Epithelial cell of proximal tubule (primary cell): ENCODE measurements around the gene LIMCH1. TPM values are rescaled to one million over a fixed set of nuclear protein-coding genes. Genes with fewer than 3 reads are reported as not detected.

Experiments
- DNase-seq: peaks from one replicate; pipeline ENCODE4 v3.0.0-alpha.2; 2011; ENCODE audit warnings: low read depth
- H3K4me3 ChIP-seq: 2 replicates; pipeline ENCODE4 v1.5.1; 2011; ENCODE audit warnings: low read depth, mild to moderate bottlenecking, low read length
- CTCF ChIP-seq: conservative IDR thresholded peaks from 2 replicates; pipeline ENCODE4 v1.5.1; 2012; ENCODE audit warnings: low read depth, mild to moderate bottlenecking, low read length
- total RNA-seq: library from RNA; depleted of rRNA; stranded (reverse); fragments of >200 nt; gene quantifications from 2 replicates; pipeline ENCODE4 v1.2.3, GENCODE V29; 2015

LIMCH1 gene
- total RNA-seq, 1 donor from 2014 or later = 15.5 TPM

DNA sequence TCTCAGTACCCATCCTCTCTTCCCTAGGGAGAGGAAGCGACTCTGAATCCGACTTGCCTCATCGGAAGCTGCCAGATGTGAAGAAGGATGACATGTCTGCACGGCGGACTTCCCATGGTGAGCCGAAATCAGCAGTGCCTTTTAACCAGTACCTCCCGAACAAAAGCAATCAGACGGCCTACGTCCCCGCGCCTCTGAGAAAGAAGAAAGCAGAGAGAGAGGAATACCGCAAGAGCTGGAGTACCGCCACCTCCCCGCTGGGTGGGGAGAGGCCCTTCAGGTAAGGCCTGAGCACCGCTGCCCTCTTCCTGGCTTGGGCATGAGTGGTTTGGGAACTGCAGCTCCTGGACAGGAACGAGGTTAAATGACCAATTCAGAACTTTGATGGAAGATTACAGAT, 81.2 kb downstream of the LIMCH1 start:
- no peak for DNase-seq
- no peak overlapping the region for H3K4me3 ChIP-seq
- no peak for TF ChIP-seq CTCF

DNA sequence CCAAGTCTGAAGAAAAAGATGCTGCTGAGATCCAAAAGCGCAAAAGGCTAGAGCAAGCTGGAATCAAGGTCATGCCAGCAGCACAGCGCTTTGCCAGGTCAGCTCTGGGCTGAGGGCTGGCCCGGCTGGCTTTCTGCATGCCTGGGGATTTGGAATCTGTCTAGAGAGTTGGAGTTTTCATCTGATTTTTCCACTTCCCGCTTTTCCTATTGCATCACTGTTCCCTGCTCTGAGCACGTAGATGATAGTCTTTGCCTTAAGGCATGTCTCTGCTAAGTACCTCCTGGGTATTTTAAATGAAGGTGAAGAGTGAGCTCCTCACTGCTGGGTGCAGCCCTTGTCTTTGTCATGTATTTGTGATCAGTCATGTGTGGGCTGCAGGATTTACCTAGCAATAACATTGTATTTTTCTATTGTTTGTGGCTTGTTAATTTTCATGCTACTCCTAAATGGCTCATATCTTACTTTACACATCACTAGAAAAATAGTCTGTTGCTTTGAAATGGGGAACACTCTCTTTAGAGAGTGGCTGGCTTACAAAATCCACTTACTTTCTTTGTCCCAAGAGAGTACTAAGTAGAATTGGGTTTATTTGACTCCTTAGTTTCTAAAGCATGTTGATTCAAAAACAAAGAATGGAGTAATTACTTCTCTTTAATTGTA, 82.8 kb downstream of the LIMCH1 start:
- H3K4me3 ChIP-seq = no peak overlapping the region
- no peak for DNase-seq
- TF ChIP-seq CTCF = no peak

- TF ChIP-seq CTCF = no peak
- no peak for DNase-seq
- no peak overlapping the region for H3K4me3 ChIP-seq
Measured at GRCh38 chr4:41622787-41623186, 84.8 kb downstream of the LIMCH1 start.

- no peak for TF ChIP-seq CTCF
- no peak for DNase-seq
- no peak overlapping the region for H3K4me3 ChIP-seq
Measured at GRCh38 chr4:41624765-41625164, 86.8 kb downstream of the LIMCH1 start.

DNA sequence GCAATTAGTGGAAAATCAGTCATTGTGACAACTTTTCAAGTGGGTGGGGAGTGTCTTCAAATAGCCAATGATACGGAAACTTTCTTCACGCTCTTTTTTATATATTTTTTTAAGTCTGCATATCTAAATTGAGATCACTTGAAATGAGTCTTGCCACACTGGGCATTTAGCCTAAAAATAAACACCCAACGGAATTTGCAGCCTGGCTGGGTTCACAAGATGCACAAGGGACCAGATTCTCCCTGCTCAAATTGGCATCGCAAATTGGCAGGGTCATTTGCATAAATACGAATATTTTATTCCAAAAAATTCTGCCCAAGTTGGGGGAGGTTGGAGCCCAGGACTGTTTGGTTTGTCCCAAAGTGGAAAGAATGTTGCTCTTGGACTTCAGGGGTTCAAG, 87.6 kb downstream of the LIMCH1 start:
- TF ChIP-seq CTCF = no peak
- DNase-seq = no peak
- no peak overlapping the region for H3K4me3 ChIP-seq

GRCh38 chr4:41628936-41629335, 91.0 kb downstream of the LIMCH1 start:
- no peak for DNase-seq
- TF ChIP-seq CTCF = no peak
- no peak overlapping the region for H3K4me3 ChIP-seq

- no peak for DNase-seq
- TF ChIP-seq CTCF = no peak
- H3K4me3 ChIP-seq = no peak overlapping the region
Measured at GRCh38 chr4:41631523-41631922, 93.6 kb downstream of the LIMCH1 start.
